Posterior cingulate gyrus (tissue), 11 donors: ENCODE measurements around the gene CBR1.

ENCODE experiments used
- DNase-seq, 10 donors: peaks; one replicate each; pipeline versions ENCODE4 v3.0.0 to v3.0.0-alpha.2; 2020 to 2021; ENCODE audit warnings: mixed read lengths in 3 of 10
- intact Hi-C: fragments of 100-400 bp; cut with DNase I; formaldehyde crosslinking; loops from one replicate; pipeline ENCODE4 v1.15.1; 2023

Gene CBR1

DNA sequence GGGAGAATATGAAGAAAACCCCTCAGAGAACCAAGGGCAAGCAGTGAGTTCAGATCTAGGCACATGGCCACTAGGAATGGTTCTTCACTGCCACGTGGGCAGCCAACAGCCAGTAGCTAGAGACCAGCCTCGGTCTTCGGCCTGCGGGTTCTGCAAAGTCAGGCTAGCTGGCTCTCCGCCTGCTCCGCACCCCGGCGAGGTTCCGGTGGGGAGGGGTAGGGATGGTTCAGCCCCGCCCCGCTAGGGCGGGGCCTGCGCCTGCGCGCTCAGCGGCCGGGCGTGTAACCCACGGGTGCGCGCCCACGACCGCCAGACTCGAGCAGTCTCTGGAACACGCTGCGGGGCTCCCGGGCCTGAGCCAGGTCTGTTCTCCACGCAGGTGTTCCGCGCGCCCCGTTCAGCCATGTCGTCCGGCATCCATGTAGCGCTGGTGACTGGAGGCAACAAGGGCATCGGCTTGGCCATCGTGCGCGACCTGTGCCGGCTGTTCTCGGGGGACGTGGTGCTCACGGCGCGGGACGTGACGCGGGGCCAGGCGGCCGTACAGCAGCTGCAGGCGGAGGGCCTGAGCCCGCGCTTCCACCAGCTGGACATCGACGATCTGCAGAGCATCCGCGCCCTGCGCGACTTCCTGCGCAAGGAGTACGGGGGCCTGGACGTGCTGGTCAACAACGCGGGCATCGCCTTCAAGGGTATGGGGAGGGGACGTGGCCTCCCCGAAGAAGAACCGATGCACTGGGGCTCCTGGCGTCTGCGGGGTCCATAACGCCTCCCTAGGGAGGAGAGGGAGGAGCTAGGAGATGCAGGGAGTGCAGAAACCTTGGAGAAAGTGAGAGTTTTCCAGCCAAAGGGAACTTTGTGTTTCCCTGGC is at the start of gene CBR1:
Gene CBR1, plus strand, starts transcription at position 312 of the 871 bp plus-strand sequence. Its CDS starts 92 bp downstream, at position 404.
- intact Hi-C loops: no loop called here

DNA sequence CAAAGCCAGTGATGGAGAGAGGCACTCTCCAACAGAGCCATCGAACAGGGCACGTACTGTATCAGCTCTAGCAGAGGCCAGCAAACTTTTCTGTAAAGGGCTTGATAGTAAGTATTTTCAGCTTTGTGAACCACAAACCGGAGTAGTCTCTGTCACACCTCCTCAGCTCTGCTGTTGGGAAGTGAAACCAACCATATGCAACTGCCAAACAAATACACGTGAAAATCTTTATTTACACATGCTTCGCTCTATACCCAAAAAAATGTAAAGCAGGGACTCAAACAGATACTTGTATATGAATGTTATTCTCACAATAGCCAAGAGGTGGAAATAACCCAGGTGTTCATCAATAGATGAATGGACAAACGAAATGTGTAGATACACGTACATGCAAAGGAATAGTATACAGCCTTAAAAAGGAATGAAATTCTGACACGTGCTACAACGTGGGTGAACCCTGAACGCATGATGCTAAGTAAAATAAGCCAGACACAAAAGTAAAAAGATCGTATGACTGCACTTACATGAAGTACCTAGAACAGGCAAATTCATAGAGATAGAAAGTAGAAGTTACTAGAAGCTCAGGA is 48.5 kb upstream of the CBR1 start:
- intact Hi-C loops: loop anchor here (10.0 kb wide), 1 partner anchor 1327 kb away; no protein-coding TSS in a partner anchor
- DNase-seq: no peak

More for the DNA sequence above, at the start of gene CBR1:
- peak; percentile 95 to 100 (median 98) for DNase-seq

DNA sequence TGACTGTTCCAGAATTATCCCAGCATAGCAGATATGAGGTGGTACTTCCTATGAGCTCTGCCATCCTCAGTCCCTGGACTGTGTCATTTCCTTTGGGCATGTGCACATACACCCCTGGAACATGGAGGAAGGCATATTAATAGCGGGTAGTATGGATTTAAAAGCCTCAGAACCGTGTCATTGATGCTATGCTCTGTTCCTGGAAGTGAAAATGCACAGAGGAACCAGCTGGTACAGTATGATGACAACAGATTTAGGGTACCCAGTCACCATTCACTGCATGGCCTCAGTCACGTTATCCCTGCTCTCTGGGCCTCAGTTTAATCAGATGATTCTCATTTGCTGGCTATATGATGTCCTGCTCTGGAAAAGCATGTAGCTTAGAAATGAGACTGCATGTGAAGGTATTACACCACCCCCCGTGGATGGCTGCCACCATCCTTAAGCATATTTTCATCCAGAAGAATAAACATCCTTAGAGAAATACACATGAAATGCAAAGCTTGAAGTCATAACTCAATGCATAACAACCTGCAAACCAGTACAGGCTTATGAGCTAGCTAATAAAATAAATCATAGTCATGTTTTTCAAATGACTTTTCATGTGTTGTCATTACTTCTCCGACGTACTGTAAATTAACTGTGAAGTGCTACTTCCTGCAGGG is 47.3 kb upstream of the CBR1 start:
- DNase-seq: no peak
- intact Hi-C loops: loop anchor here (10.0 kb wide), 1 partner anchor 1328 kb away; no protein-coding TSS in a partner anchor

DNA sequence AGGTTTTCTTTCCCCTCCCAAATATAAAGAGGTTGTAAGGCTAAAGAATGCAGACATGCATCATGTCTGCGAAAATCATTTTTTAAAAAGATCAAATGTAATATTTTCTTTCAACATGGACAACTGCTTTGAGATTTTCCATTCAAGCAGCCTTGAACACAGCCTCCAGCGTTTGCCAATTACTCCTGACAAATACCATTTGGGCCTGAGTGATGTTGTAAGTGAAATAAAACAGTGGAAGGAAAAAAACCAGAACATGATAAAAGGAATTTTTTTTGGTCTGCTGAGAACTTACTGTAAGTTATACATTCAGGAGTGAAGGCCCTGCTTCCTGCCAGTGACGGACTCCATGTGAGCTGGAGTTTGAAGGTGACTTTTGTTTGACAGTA is 46.7 kb upstream of the CBR1 start:
- DNase-seq: no peak
- intact Hi-C loops: loop anchor here (10.0 kb wide), 1 partner anchor 1328 kb away; no protein-coding TSS in a partner anchor

DNA sequence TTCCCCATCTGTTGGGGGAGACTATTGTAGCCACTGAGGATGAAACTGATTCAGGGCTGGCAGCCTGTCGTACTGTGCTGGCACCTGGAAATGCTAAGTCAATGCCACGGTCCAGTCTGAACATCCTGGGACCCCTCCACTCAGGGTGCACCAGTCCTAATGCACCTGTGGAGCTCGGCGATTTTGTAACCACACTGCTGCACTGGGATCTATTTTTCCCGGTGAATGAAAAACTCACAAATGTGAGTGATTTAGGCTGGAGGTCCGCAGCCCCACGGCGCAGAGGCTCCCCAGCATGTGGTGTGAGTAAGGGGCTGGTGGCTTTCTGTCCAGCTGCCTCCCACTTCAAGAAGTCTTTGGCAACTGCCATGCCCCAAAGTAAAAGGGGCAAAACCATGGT is 45.0 kb upstream of the CBR1 start:
- intact Hi-C loops: loop anchor here (10.0 kb wide), 1 partner anchor 1330 kb away; no protein-coding TSS in a partner anchor
- no peak for DNase-seq

DNA sequence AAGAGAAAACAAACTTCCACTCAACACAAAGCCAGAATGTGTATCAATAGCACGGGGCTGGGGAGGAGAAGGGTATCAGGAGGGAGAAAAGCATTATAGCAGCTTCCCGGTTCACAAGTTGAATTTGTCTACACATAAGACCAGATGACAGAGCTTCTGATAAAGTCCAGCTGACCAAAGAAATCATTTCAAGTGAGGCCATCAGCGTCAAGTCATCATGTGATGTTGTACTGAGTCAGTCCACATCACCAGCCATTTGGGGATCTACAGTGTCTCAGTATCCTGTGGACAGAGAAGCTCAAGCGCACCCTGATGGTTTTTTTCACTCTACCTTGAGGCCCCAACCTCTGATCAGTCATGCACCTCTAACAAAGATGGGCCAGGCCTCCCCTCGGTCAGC is 42.5 kb upstream of the CBR1 start:
- intact Hi-C loops: loop anchor here (10.0 kb wide), 1 partner anchor 1333 kb away; no protein-coding TSS in a partner anchor
- DNase-seq: no peak

DNA sequence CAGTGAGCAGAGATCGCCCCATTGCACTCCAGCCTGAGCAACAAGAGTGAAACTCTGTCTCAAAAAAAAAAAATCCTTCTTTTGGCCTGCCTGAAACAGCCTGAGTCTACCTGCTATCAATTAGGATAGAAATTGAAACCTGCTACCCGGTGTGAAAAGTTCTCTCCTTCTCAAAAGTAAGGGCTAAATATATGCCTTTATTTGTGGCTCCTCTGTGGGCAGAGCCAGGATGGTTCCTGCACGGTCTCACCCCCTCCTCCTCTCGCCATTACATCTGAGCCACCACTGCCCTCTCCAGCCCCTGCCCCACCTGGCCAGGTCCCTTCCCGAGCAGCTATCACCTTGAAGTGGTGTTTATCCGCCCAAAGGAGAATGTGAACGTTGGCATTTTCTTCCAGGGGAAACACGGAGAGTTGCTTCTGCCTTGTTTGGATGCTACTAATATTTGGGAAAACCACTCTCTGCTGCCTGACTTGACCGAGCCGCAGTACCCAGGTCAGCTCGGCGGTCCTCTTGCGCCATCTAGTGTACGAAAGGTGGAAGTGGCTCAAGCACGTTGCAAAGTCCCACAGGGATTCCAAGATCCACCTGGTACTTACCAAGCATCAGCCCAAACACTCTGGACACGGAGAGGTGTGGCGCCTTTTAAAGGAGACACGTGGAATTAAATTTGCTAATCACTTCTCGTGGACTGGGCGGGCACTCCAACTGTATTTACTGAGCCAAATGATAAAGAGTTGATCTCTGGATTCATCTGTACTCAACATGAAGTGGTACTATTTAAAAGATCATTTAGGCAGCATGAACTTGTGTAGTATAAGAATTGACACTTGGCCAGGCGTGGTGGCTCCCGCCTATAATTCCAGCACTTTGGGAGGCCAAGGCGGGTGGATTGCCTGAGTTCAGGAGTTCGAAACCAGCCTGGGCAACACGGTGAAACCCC is 41.4 kb upstream of the CBR1 start:
- peak; percentile 55 to 96 (median 80) for DNase-seq
- intact Hi-C loops: loop anchor here (10.0 kb wide), 1 partner anchor 1334 kb away; no protein-coding TSS in a partner anchor

DNA sequence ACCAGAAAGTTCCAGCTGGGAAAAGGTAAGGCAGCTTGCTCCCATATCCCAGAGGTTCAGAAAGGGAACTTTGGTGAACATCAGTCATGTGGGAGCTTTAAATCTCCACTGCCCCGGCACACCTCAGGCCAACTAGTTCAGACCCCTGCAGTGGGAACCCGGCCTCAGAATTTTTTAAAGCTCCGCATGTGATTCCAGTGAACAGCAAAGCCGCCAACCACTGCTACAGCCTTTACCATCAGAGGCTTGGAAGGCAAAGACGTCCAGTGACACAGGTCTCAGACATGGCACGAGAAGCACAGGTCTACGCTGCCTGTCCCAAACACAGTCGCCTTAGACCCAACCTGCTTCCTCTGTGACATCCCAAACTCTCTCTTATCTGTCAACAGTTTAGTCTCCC is 40.5 kb upstream of the CBR1 start:
- no peak for DNase-seq
- intact Hi-C loops: loop anchor here (10.0 kb wide), 1 partner anchor 1335 kb away; no protein-coding TSS in a partner anchor

DNA sequence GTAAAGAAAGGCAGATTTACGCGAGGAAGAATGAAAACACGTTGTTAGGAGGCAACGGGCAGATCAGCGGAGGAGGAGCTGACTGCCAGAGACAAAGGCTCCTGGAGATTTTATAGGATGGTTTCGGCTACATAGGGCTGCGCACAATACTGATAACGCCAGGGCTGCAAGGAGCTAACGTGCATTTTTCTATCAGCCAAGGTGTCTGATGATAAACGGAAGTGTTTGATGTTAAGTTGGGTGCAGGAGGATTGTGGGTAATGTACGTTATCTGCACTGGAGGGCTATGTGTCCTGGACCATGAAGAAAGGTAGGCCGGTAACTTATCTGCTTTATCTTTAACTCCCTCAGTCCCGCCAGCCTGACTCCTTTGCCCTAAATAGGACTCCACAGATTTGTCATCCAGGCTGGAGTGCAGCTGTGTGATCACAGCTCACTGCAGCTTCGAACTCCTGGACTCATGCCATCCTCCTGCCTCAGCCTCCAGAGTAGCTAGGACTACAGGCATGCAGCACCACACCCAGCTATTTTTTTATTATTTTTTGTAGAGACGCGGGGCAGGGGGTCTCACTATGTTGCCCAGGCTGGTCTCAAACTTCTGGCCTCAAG is 39.1 kb upstream of the CBR1 start:
- intact Hi-C loops: no loop called here

DNA sequence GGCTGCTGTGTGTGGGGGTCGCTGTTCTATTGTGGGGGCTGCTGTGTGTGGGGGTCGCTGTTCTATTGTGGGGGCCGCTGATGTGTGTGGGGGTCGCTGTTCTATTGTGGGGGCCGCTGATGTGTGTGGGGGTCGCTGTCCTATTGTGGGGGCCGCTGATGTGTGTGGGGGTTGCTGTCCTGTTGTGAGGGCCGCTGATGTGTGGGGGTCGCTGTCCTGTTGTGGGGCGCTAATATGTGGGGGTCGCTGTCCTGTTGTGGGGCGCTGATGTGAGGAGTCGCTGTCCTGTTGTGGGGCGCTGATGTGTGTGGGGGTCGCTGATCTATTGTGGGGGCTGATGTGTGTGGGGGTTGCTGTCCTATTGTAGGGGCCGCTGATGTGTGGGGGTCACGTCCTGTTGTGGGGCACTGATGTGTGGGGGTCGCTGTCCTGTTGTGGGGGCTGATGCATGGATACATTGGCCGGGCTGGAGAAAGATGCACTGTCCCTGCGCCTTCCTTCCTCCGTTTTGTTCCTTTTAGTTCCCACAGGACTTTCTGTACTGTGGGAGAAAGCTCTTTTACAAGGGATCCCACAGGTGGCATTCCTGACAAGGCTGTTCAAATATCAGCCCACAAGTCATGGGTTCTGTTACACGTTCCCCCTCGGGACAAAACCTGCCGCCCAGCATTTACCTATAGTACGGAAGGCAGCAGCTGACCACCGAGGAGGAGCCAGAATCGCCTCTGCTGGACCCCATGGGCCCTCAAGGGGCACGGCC is 37.0 kb upstream of the CBR1 start:
- intact Hi-C loops: no loop called here
- DNase-seq: no peak

More for the DNA sequence above, 39.1 kb upstream of the CBR1 start:
- no peak for DNase-seq

DNA sequence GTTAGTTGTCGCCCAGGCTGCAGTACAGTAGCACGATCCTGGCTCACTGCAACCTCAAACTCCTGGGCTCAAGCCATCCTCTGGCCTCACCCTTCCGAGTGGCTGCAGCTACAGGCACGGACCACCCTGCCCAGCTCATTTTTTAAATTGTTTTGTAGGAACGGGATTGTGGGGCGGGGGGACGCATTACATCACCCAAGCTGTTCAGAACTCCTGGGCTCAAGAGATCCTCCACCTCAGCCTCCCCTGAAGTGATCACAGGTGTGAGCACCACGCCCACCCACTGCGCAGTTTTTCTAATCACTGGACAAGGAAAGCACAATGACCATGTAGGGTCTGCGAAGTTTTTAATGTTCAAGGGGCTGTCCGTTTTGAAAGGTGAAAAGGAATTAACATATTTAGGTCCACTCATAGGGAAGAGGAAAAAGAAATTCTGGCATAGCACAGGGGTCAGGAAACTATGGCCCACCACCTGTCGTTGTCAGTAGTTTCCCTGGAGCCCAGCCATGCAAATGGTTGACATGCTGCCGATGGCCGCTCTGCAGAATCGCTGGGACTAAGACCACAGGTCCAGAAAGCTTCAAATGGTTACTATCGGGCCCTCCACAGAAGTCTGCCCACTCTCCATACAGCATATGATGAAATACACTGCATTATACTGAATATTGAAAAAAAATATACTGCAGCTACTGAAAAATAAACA is 35.5 kb upstream of the CBR1 start:
- DNase-seq: no peak
- intact Hi-C loops: no loop called here

DNA sequence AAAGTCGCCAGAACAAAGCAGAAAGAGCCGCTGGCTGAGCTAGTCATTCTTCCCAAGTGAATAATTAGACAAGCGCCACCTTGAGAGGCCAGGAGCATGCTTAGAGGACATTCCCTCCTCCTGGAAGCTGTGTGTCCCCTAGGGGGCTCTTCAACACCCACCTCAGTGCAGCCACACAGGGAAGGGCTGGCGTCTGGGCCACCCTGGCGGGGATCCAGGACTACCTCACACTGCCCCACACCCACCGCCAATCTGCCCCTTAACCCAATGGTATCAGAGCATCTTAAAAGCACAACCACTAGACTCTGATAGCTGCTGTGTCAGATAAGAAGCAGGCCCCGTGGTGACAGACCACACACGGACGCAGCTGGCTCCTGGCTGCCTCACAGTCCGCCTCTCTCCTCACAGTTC is 34.4 kb upstream of the CBR1 start:
- DNase-seq: no peak
- intact Hi-C loops: no loop called here

DNA sequence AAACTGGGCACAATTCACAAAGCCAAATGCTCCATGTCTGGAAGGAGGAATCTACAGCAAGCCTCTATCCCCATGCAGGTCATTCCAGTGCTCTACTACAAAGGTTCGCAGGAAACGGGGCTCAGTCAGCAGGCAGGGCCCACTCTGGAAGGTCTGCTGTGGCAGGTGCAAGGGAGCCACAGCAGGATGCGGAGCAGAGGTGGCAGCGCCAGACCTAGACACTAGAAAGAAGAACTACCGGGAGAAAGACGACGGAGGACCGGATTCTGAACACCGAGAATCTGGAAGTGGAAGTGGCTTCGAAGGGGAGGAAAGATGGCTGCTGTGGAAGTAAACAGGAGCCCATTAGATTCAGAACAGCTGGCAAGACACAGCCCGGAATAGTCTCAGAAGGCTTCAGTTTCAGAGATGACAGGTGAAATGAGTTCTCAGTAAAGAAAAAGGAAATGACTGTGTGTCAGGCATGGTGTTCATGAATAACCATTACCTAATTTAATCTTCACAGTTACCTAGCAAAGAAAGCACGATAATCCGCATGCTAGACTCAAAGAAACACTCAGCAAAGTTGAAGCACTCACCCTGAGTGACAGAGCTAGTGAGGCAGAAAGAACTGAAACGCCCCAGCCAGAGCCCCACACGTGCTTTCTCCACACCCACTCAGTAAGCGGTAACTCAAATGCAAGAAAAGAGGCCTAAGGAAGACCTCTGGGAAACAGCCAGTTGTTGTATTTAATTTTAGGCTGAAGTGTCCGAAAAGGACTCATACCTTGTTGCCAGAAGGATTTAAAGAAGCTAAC is 30.9 kb upstream of the CBR1 start:
- intact Hi-C loops: no loop called here
- DNase-seq: no peak

DNA sequence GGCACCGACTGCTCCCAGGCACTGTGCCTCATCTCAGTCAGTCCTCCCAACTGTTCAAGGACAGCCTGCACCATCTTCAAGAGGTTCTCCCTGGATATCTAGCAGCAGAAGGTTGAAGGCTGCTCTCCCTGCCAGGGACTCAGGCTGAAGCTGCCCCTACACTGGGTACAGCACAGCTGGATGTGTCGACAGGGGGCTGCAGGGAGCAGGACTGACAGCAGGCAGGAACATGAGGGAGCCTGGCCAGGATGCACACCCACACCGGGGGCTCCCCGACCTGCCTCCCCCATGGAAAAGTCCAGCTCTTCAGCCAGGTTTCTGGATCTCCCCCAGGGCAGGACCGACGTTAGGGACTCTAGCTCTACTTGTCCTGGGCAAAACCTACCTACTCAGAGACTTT is 30.0 kb upstream of the CBR1 start:
- intact Hi-C loops: no loop called here
- no peak for DNase-seq

DNA sequence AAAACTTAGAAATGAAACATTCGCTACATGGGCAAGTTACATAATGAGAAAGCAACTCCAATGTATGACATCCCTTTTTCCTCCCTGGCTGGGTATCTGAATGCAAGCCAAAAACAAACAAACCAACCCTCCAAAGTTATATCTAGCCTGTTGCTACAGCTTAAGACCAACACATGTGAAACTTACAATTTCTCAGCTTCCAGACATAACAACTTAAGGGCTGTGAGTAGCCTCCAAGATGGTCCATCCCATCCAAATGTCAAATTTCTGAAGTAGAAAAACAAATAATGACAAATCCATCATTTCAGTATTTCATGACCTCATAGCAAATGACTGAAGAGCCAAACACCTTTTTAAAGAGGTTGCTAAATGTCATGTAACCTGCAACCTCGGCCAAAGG is 29.4 kb upstream of the CBR1 start:
- no peak for DNase-seq
- intact Hi-C loops: no loop called here

DNA sequence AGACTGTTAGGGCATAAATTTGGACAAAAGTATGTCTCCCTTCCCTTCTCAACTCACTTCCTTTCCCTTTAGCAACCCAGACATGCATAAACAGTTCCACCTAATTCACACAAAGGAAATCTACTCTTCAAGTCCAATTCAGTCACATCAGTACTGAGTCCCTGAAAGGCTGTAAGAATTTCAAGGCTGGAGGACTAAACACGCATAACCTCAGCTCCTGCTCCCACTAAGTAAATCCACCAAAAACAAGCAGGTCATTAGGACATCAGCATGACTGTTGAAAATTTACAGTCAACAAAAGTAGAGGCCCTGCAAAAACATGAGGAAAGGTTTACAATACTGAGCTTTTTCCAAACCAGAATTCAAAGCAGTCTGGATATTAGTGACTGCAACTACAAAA is 27.9 kb upstream of the CBR1 start:
- intact Hi-C loops: no loop called here
- no peak for DNase-seq

DNA sequence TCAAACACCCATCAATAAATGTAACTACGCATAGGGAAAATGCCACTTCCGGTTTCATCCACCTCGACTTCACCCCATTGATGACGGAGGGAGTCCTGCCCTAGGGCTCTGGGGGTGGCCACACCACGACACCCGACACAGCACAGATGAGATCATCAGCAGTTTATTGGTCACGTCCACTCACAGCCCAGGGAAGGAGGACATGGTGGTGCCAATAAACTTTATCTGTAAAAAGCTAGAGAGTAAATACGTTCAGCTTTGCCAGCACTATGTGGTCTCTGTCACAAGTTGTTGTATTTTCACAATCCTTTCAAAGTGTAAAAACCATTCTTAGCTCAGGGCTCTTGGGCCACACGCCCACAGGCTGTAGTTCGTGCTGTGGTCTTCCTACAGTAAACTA is 25.8 kb upstream of the CBR1 start:
- intact Hi-C loops: no loop called here
- DNase-seq: no peak
